SJCRH30 (cell line): Measurements from ENCODE around the gene THUMPD1. TPM values are rescaled to one million over a fixed set of nuclear protein-coding genes. Genes with fewer than 3 reads are reported as not detected.
A peak's percentile ranks its signal among the peaks of the same experiment; 100 is the strongest.
"Not testable (repeated sequence)": the region's sequence is repeated elsewhere in the genome, so short reads cannot be mapped to it uniquely, and the experiment has no call there.

Experiments
- DNase-seq, 2 experiments: peaks; one replicate each; pipeline ENCODE4 v3.0.0-alpha.2; 2015 to 2020
- H3K27ac ChIP-seq: fragments of 250-450 bp; sonication (Bioruptor Pico); 2 replicates; pipeline ENCODE4 v1.5.1; 2020; ENCODE audit warnings: mild to moderate bottlenecking, moderate library complexity
- H3K27me3 ChIP-seq: fragments of 250-450 bp; sonication (Bioruptor Pico); 2 replicates; pipeline ENCODE4 v1.5.1; 2020; ENCODE audit warnings: mild to moderate bottlenecking, moderate library complexity
- H3K36me3 ChIP-seq: fragments of 250-450 bp; sonication (Bioruptor Pico); 2 replicates; pipeline ENCODE4 v1.5.1; 2020; ENCODE audit warnings: mild to moderate bottlenecking, moderate library complexity
- H3K4me1 ChIP-seq: fragments of 250-450 bp; sonication (Bioruptor Pico); 2 replicates; pipeline ENCODE4 v1.5.1; 2020; ENCODE audit warnings: mild to moderate bottlenecking, moderate library complexity
- H3K4me3 ChIP-seq: fragments of 250-450 bp; sonication (Bioruptor Pico); 2 replicates; pipeline ENCODE4 v1.5.1; 2020; ENCODE audit warnings: mild to moderate bottlenecking, moderate library complexity
- H3K9me3 ChIP-seq: fragments of 250-450 bp; sonication (Bioruptor Pico); replicated peaks from 2 replicates; pipeline ENCODE4 v1.5.1; 2020; ENCODE audit warnings: mild to moderate bottlenecking, moderate library complexity
- total RNA-seq: library from RNA; depleted of rRNA; stranded (reverse); fragments of >200 nt; shearing (Covaris generic); gene quantifications from 2 replicates; pipeline ENCODE4 v1.2.3, GENCODE V29; 2014

Gene THUMPD1
- total RNA-seq, 1 experiment from 2014 or later = 66.1 TPM

GRCh38 chr16:20762404-20763123 lies 20.9 kb upstream of the THUMPD1 start:
- Histone ChIP-seq H3K27me3 (no peaks in the 10 kb centered on the region), H3K36me3 (no peaks in the 10 kb centered on the region), H3K27ac (no peak overlapping the region), H3K4me3 (no peak overlapping the region), H3K9me3 (no peaks in the 10 kb centered on the region), H3K4me1 (no peaks in the 10 kb centered on the region)
- no peak for DNase-seq

- no peaks in the 10 kb centered on the region for H3K9me3 ChIP-seq
- H3K4me1 ChIP-seq = no peaks in the 10 kb centered on the region
- no peak overlapping the region for H3K4me3 ChIP-seq
- no peaks in the 10 kb centered on the region for H3K36me3 ChIP-seq
- H3K27me3 ChIP-seq = no peaks in the 10 kb centered on the region
- H3K27ac ChIP-seq = no peak overlapping the region
- no peak for DNase-seq
Measured at GRCh38 chr16:20761175-20761574, 19.6 kb upstream of the THUMPD1 start.

GRCh38 chr16:20760346-20760745 lies 18.7 kb upstream of the THUMPD1 start:
- Histone ChIP-seq H3K27me3 (no peaks in the 10 kb centered on the region), H3K4me1 (no peaks in the 10 kb centered on the region), H3K4me3 (no peak overlapping the region), H3K27ac (no peak overlapping the region), H3K36me3 (no peaks in the 10 kb centered on the region), H3K9me3 (no peaks in the 10 kb centered on the region)
- DNase-seq = no peak

GRCh38 chr16:20755799-20756198 lies 14.2 kb upstream of the THUMPD1 start:
- H3K27me3 ChIP-seq, H3K9me3 ChIP-seq, DNase-seq, H3K27ac ChIP-seq, H3K4me1 ChIP-seq, H3K36me3 ChIP-seq, H3K4me3 ChIP-seq: not testable (repeated sequence)

GRCh38 chr16:20755238-20755637 lies 13.6 kb upstream of the THUMPD1 start:
- Histone ChIP-seq H3K36me3 (no peaks in the 10 kb centered on the region), H3K27ac (no peak overlapping the region)

GRCh38 chr16:20753727-20754126 lies 12.1 kb upstream of the THUMPD1 start:
- DNase-seq = no peak
- Histone ChIP-seq H3K27ac (no peak overlapping the region), H3K36me3 (no peaks in the 10 kb centered on the region), H3K4me3 (no peak overlapping the region), H3K27me3 (no peaks in the 10 kb centered on the region), H3K4me1 (no peaks in the 10 kb centered on the region), H3K9me3 (no peaks in the 10 kb centered on the region)

More at GRCh38 chr16:20755238-20755637, 13.6 kb upstream of the THUMPD1 start:
- Histone ChIP-seq H3K27me3 (no peaks in the 10 kb centered on the region), H3K9me3 (no peaks in the 10 kb centered on the region), H3K4me3 (no peak overlapping the region), H3K4me1 (no peaks in the 10 kb centered on the region)
- no peak for DNase-seq

GRCh38 chr16:20750558-20750957 lies 8.9 kb upstream of the THUMPD1 start:
- DNase-seq = no peak
- Histone ChIP-seq H3K9me3 (0 out of 2 replicates have a peak, but pooled peaks cover 3% of the 10 kb centered on the region), H3K27ac (no peak overlapping the region), H3K4me3 (no peak overlapping the region), H3K4me1 (no peaks in the 10 kb centered on the region), H3K36me3 (no peaks in the 10 kb centered on the region), H3K27me3 (no peaks in the 10 kb centered on the region)

- Histone ChIP-seq H3K9me3 (0 out of 2 replicates have a peak, but pooled peaks cover 3% of the 10 kb centered on the region), H3K27ac (no peak overlapping the region), H3K4me3 (no peak overlapping the region), H3K36me3 (no peaks in the 10 kb centered on the region), H3K27me3 (no peaks in the 10 kb centered on the region), H3K4me1 (no peaks in the 10 kb centered on the region)
- DNase-seq = no peak
Measured at GRCh38 chr16:20749474-20749873, 7.9 kb upstream of the THUMPD1 start.

GRCh38 chr16:20747030-20747816 lies 5.6 kb upstream of the THUMPD1 start:
- Histone ChIP-seq H3K4me3 (no peak overlapping the region), H3K36me3 (no peaks in the 10 kb centered on the region), H3K27me3 (no peaks in the 10 kb centered on the region), H3K4me1 (no peaks in the 10 kb centered on the region), H3K27ac (no peak overlapping the region), H3K9me3 (0 out of 2 replicates have a peak, but pooled peaks cover 3% of the 10 kb centered on the region)
- DNase-seq = no peak

GRCh38 chr16:20746461-20746860 lies 4.8 kb upstream of the THUMPD1 start:
- Histone ChIP-seq H3K27ac (no peak overlapping the region), H3K36me3 (no peaks in the 10 kb centered on the region), H3K4me1 (peaks cover 3% of the 10 kb centered on the region; the same call in 1 of the 2 replicates), H3K4me3 (no peak overlapping the region), H3K27me3 (no peaks in the 10 kb centered on the region), H3K9me3 (0 out of 2 replicates have a peak, but pooled peaks cover 3% of the 10 kb centered on the region)
- DNase-seq = no peak

GRCh38 chr16:20744922-20745440 lies 3.4 kb upstream of the THUMPD1 start:
- H3K36me3 ChIP-seq = 0 out of 2 replicates have a peak, but pooled peaks cover 2% of the 10 kb centered on the region
- H3K27me3 ChIP-seq = no peaks in the 10 kb centered on the region
- H3K4me3 ChIP-seq = no peak overlapping the region
- H3K27ac ChIP-seq = no peak overlapping the region
- peaks cover 3% of the 10 kb centered on the region; the same call in 1 of the 2 replicates for H3K4me1 ChIP-seq
- H3K9me3 ChIP-seq = 0 out of 2 replicates have a peak, but pooled peaks cover 3% of the 10 kb centered on the region
- DNase-seq = no peak

GRCh38 chr16:20743591-20743990 lies 2.0 kb upstream of the THUMPD1 start:
- H3K4me1 ChIP-seq = peaks cover 3% of the 10 kb centered on the region; the same call in 1 of the 2 replicates
- peaks cover 8% of the 10 kb centered on the region; the same call in 1 of the 2 replicates for H3K36me3 ChIP-seq
- no peak for DNase-seq
- H3K4me3 ChIP-seq = no peak overlapping the region
- H3K9me3 ChIP-seq = 0 out of 2 replicates have a peak, but pooled peaks cover 3% of the 10 kb centered on the region
- no peaks in the 10 kb centered on the region for H3K27me3 ChIP-seq
- no peak overlapping the region for H3K27ac ChIP-seq

GRCh38 chr16:20740901-20741521 lies 607 bp downstream of the THUMPD1 start:
- H3K4me1 ChIP-seq = peaks cover 3% of the 10 kb centered on the region; the same call in 1 of the 2 replicates
- H3K4me3 ChIP-seq = peak overlapping the region; percentile 99
- H3K27me3 ChIP-seq = no peaks in the 10 kb centered on the region

GRCh38 chr16:20740007-20740883 lies 1.4 kb downstream of the THUMPD1 start:
- no peaks in the 10 kb centered on the region for H3K9me3 ChIP-seq
- H3K36me3 ChIP-seq = peaks cover 38% of the 10 kb centered on the region
- DNase-seq = peak in 1 of 2 experiments; percentile 20
- peaks cover 3% of the 10 kb centered on the region; the same call in 1 of the 2 replicates for H3K4me1 ChIP-seq
- no peaks in the 10 kb centered on the region for H3K27me3 ChIP-seq
- H3K27ac ChIP-seq = peak overlapping the region; percentile 91
- H3K4me3 ChIP-seq = peak overlapping the region; percentile 99

More at GRCh38 chr16:20740901-20741521, 607 bp downstream of the THUMPD1 start:
- peaks cover 32% of the 10 kb centered on the region for H3K36me3 ChIP-seq
- peak; percentile 82 to 83 for DNase-seq
- H3K9me3 ChIP-seq = no peaks in the 10 kb centered on the region
- H3K27ac ChIP-seq = peak overlapping the region; percentile 91
